ENCODE results near the gene GUCY1B1.

GRCh38 chr4:155828628-155829027, 69.8 kb downstream of the GUCY1B1 start:
- TF ChIP-seq POLR2A (IDR thresholded peaks at IDR 0.05), result no peak
- TF ChIP-seq POLR2AphosphoS5 (IDR thresholded peaks at IDR 0.05), result no peak

Measured in spleen (tissue), 3 donors.